K562 (cell line): ENCODE results near the gene CYSRT1.

Source experiments
- CC2D1A ChIP-seq: fragments of 450-650 bp; IDR thresholded peaks from 2 replicates; pipeline ENCODE4 v1.6.1; 2017; ENCODE audit warnings: mild to moderate bottlenecking
- CEBPB ChIP-seq: fragments of 450-650 bp; IDR thresholded peaks from 2 replicates; pipeline ENCODE4 v1.6.1; 2016; ENCODE audit warnings: missing genetic modification characterization, missing compliant biosample characterization
- CTCF ChIP-seq, 3 experiments: IDR thresholded peaks in 2 of 3; conservative IDR thresholded peaks in 1 of 3; 2 replicates each; pipeline ENCODE4 v1.5.1; 2011 to 2012; ENCODE audit warnings: low read length in 3 of 3, mild to moderate bottlenecking in 3 of 3, control low read depth in 2 of 3, improper control_type of control experiment in 1 of 3, inconsistent platforms in 1 of 3, low read depth in 1 of 3, mixed read lengths in 1 of 3, moderate library complexity in 1 of 3; ENCODE audit not compliant: insufficient read depth in 2 of 3
- IRF2 ChIP-seq: sonication (generic); formaldehyde crosslinking; IDR thresholded peaks from 2 replicates; pipeline ENCODE4 v1.8.1; 2022; ENCODE audit warnings: mild to moderate bottlenecking, missing genetic modification reagents
- L3MBTL2 ChIP-seq: fragments of 450-650 bp; IDR thresholded peaks from 2 replicates; pipeline ENCODE4 v1.6.1; 2016; ENCODE audit warnings: mild to moderate bottlenecking, moderate library complexity
- POLR2AphosphoS2 ChIP-seq: IDR thresholded peaks from 2 replicates; pipeline ENCODE4 v1.6.1; 2012; ENCODE audit warnings: low read length, improper control_type of control experiment
- RNF219 ChIP-seq: fragments of 250-450 bp; sonication (Bioruptor Pico); IDR thresholded peaks from 2 replicates; pipeline ENCODE4 v1.5.0; 2022; ENCODE audit warnings: mild to moderate bottlenecking
- SMARCC2 ChIP-seq: fragments of 450-650 bp; IDR thresholded peaks from 2 replicates; pipeline ENCODE4 v1.6.1; 2017; ENCODE audit warnings: antibody characterized with exemption, moderate library complexity, mild to moderate bottlenecking, low read depth
- TF ChIP-seq, protein P1 (sequence below): fragments of 450-650 bp; IDR thresholded peaks from 2 replicates; pipeline ENCODE4 v1.6.1; 2016
- TF ChIP-seq, protein P2 (sequence below), 2 experiments: IDR thresholded peaks; 2 replicates each; pipeline ENCODE4 v1.6.1; 2012; ENCODE audit warnings: improper control_type of control experiment in 2 of 2, low read depth in 2 of 2, low read length in 2 of 2, borderline replicate concordance in 1 of 2
- TF ChIP-seq, protein P3 (sequence below): sonication (generic); formaldehyde crosslinking; IDR thresholded peaks from 2 replicates; pipeline ENCODE4 v1.8.1; 2022; ENCODE audit warnings: missing genetic modification reagents

DNA sequence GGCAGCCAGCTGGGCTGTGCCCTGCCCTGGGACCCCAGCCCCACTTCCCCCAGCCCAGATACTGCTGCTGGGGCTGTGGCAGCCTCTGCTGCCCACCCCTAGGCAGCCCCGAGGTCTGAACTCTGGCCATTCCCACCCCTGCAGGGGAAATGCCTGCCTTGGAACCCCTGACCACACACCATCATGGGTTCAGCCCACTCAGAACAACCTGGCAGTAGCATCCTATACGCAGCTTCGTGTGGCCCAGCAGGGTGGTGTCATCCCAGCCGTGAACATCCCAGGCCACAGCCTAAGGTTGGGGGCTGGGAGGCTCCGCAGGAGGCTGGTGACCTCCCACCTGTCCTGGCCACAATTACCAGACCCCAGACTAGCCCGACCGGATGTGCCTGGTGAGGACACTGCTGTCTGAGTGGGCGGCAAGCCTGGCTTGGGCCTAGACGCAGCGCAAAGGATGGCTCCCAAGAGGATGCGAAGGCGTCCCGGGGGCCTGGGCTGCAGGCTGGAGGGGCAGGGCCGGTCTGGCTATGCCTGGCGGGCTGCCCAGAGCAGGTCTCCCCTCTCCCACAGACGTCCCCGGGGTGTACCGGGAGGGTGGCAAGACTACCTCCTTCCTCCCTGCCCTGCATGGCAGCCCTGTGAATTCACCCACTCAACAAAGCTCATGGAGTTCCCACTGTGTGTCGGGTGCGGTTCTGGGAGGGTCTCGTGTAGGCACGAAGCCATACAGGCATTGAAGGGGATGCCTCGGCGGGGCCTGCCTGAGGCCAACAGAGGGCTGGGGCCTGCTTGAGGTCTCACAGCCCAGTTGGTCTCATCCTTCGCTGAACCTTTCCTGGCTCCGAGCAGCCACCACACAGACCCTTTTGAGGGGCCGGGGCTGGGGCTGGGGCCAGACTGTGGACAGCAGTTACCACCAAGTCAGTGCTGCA, 4.3 kb downstream of the CYSRT1 start:
- TF ChIP-seq CTCF (IDR thresholded peaks at IDR 0.05 in 2 of 3, conservative IDR thresholded peaks at IDR 0.05 in 1 of 3; ENCODE audit: insufficient read depth in 2 of 3, low read depth in 1 of 3, low read length in 3 of 3) (no peak), POLR2AphosphoS2 (no peak), IRF2 (CRISPR knock-in tag) (no peak), CEBPB (tag) (no peak), L3MBTL2 (no peak), RNF219 (CRISPR knock-in tag) (no peak), SMARCC2 (no peak), CC2D1A (no peak)
- TF ChIP-seq, protein P1, sequence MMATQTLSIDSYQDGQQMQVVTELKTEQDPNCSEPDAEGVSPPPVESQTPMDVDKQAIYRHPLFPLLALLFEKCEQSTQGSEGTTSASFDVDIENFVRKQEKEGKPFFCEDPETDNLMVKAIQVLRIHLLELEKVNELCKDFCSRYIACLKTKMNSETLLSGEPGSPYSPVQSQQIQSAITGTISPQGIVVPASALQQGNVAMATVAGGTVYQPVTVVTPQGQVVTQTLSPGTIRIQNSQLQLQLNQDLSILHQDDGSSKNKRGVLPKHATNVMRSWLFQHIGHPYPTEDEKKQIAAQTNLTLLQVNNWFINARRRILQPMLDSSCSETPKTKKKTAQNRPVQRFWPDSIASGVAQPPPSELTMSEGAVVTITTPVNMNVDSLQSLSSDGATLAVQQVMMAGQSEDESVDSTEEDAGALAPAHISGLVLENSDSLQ, result no peak
- TF ChIP-seq, protein P2, sequence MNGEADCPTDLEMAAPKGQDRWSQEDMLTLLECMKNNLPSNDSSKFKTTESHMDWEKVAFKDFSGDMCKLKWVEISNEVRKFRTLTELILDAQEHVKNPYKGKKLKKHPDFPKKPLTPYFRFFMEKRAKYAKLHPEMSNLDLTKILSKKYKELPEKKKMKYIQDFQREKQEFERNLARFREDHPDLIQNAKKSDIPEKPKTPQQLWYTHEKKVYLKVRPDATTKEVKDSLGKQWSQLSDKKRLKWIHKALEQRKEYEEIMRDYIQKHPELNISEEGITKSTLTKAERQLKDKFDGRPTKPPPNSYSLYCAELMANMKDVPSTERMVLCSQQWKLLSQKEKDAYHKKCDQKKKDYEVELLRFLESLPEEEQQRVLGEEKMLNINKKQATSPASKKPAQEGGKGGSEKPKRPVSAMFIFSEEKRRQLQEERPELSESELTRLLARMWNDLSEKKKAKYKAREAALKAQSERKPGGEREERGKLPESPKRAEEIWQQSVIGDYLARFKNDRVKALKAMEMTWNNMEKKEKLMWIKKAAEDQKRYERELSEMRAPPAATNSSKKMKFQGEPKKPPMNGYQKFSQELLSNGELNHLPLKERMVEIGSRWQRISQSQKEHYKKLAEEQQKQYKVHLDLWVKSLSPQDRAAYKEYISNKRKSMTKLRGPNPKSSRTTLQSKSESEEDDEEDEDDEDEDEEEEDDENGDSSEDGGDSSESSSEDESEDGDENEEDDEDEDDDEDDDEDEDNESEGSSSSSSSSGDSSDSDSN (IDR thresholded peaks at IDR 0.05; ENCODE audit: borderline replicate concordance in 1 of 2, low read depth in 2 of 2, low read length in 2 of 2), result no peak
- TF ChIP-seq, protein P3, sequence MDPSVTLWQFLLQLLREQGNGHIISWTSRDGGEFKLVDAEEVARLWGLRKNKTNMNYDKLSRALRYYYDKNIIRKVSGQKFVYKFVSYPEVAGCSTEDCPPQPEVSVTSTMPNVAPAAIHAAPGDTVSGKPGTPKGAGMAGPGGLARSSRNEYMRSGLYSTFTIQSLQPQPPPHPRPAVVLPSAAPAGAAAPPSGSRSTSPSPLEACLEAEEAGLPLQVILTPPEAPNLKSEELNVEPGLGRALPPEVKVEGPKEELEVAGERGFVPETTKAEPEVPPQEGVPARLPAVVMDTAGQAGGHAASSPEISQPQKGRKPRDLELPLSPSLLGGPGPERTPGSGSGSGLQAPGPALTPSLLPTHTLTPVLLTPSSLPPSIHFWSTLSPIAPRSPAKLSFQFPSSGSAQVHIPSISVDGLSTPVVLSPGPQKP (CRISPR knock-in tag), result no peak
